Lung (tissue), 12 donors: ENCODE measurements around the gene HOXB7. TPM values are rescaled to one million over a fixed set of nuclear protein-coding genes. Genes with fewer than 3 reads are reported as not detected.

Experiments used
- ATAC-seq: fragments of 200-7000 bp; cut with Tn5 transposase; one replicate; pipeline ENCODE4 v1.9.1; 2020; ENCODE audit warnings: moderate number of reproducible peaks; ENCODE audit not compliant: insufficient read depth, low FRiP score
- DNase-seq, 3 donors: peaks; one replicate each; pipeline ENCODE4 v3.0.0-alpha.2; 2013 to 2017
- H3K27ac ChIP-seq, 2 donors: one replicate each; pipeline ENCODE4 v1.5.1; 2013; ENCODE audit warnings: mild to moderate bottlenecking in 2 of 2, moderate library complexity in 2 of 2, control low read depth in 1 of 2, inconsistent platforms in 1 of 2, low read depth in 1 of 2, low read length in 1 of 2
- H3K27me3 ChIP-seq, 3 donors: one replicate each; pipeline ENCODE4 v1.5.1; 2013; ENCODE audit warnings: low read length in 2 of 3; ENCODE audit not compliant: control insufficient read depth in 3 of 3, insufficient read depth in 3 of 3
- H3K36me3 ChIP-seq, 4 donors: one replicate each; pipeline ENCODE4 v1.5.1; 2013; ENCODE audit warnings: low read length in 4 of 4, mild to moderate bottlenecking in 1 of 4, moderate library complexity in 1 of 4; ENCODE audit not compliant: control insufficient read depth in 4 of 4, insufficient read depth in 4 of 4
- H3K4me1 ChIP-seq, 5 donors: one replicate each; pipeline ENCODE4 v1.5.1; 2013; ENCODE audit warnings: low read length in 5 of 5, mild to moderate bottlenecking in 2 of 5, moderate library complexity in 1 of 5; ENCODE audit not compliant: control insufficient read depth in 5 of 5, insufficient read depth in 5 of 5
- H3K4me3 ChIP-seq: one replicate; pipeline ENCODE4 v1.5.1; 2013; ENCODE audit warnings: mild to moderate bottlenecking, control low read depth, moderate library complexity
- H3K9ac ChIP-seq, 2 donors: one replicate each; pipeline ENCODE4 v1.5.1; 2013; ENCODE audit warnings: low read length in 2 of 2, control low read depth in 1 of 2; ENCODE audit not compliant: insufficient read depth in 1 of 2
- H3K9me3 ChIP-seq, 4 donors: one replicate each; pipeline ENCODE4 v1.5.1; 2013; ENCODE audit warnings: low read length in 3 of 4, mild to moderate bottlenecking in 1 of 4, moderate library complexity in 1 of 4; ENCODE audit not compliant: control insufficient read depth in 4 of 4, insufficient read depth in 3 of 4
- CTCF ChIP-seq: IDR thresholded peaks from 2 replicates; pipeline ENCODE4 v1.5.1; 2012; ENCODE audit warnings: mild to moderate bottlenecking; ENCODE audit errors: control extremely low read depth, extremely low read depth
- WGBS, 2 donors: extraction: QIAGEN DNeasy Blood & Tissue Kit; methylation state at CpG; one replicate each; pipeline ENCODE4 v1.1.7; 2013; 5-methylcytosine and 5-hydroxymethylcytosine counted together
- polyA plus RNA-seq, 2 donors: library from polyadenylated mRNA; stranded (reverse); fragments of 200-250 nt; gene quantifications; one replicate each; pipeline ENCODE4 v1.2.1, GENCODE V29; 2013
- total RNA-seq, 2 donors: library from RNA; depleted of rRNA in 1 of 2; stranded (reverse); fragments of >200 nt in 1 of 2; gene quantifications; one replicate each; pipeline ENCODE4 v1.2.1, GENCODE V29; 2014 to 2021
- donor health status: control.
- donor health status: control.
- donor health status: Bipolar disorder and iron deficiency.
- donor health status: healthy.
- donor health status: DM: yes; HTN: yes; CAD: no.

Gene HOXB7
- total and polyA plus RNA-seq, 4 donors, result 0.43 to 3.3 (median 2.3) TPM

GRCh38 chr17:48597778-48598631 lies 12.8 kb downstream of the HOXB7 start:
- no peak for ATAC-seq
- Histone ChIP-seq H3K9ac (peak overlapping the region; percentile 68 to 82), H3K4me3 (peak overlapping the region; percentile 49), H3K27ac (peak overlapping the region in 1 of 2 donors; percentile 81), H3K9me3 (no peaks in the 10 kb centered on the region), H3K27me3 (peaks cover 6 to 85% (median 15%) of the 10 kb centered on the region in 3 donors), H3K36me3 (peaks cover 0 to 9% (median 0%) of the 10 kb centered on the region in 4 donors), H3K4me1 (peaks cover 0 to 40% (median 6%) of the 10 kb centered on the region in 5 donors)
- peak; percentile 93 to 96 (median 96) for DNase-seq
- no peak for TF ChIP-seq CTCF
- WGBS, 2 donors, result 1 to 2% methylated on average over 68 of the region's 68 CpGs

GRCh38 chr17:48597528-48597777 lies 13.4 kb downstream of the HOXB7 start:
- H3K27me3 ChIP-seq, result peaks cover 6 to 83% (median 12%) of the 10 kb centered on the region in 3 donors
- 0 to 2% methylated on average over 16 of the region's 16 CpGs for WGBS, 2 donors
- no peak for TF ChIP-seq CTCF
- H3K36me3 ChIP-seq, result peaks cover 0 to 9% (median 0%) of the 10 kb centered on the region in 4 donors
- H3K27ac ChIP-seq, result peak overlapping the region in 1 of 2 donors; percentile 81
- peak overlapping the region; percentile 68 to 82 for H3K9ac ChIP-seq
- peaks cover 0 to 40% (median 6%) of the 10 kb centered on the region in 5 donors for H3K4me1 ChIP-seq
- no peaks in the 10 kb centered on the region for H3K9me3 ChIP-seq
- H3K4me3 ChIP-seq, result peak overlapping the region; percentile 49
- ATAC-seq (no peak), DNase-seq (peak in 1 of 3 donors; percentile 33)

GRCh38 chr17:48596735-48597527 lies 13.9 kb downstream of the HOXB7 start:
- TF ChIP-seq CTCF, result no peak
- 3 to 7% methylated on average over 25 to 26 of the region's 26 CpGs for WGBS, 2 donors
- no peaks in the 10 kb centered on the region for H3K9me3 ChIP-seq
- H3K4me1 ChIP-seq, result peaks cover 0 to 40% (median 6%) of the 10 kb centered on the region in 5 donors
- H3K36me3 ChIP-seq, result peaks cover 0 to 9% (median 0%) of the 10 kb centered on the region in 4 donors
- ATAC-seq (no peak), DNase-seq (peak; percentile 65 to 79 (median 69))
- H3K27me3 ChIP-seq, result peaks cover 6 to 82% (median 10%) of the 10 kb centered on the region in 3 donors
- H3K4me3 ChIP-seq, result peak overlapping the region; percentile 22
- H3K9ac ChIP-seq, result peak overlapping the region; percentile 68 to 72
- peak overlapping the region in 1 of 2 donors; percentile 81 for H3K27ac ChIP-seq
